Hepatocyte (in vitro differentiated cells): ENCODE data around the gene GCH1.

Experiments used
- EZH2 ChIP-seq: fragments of 200-600 bp; sonication (generic); IDR thresholded peaks from 2 replicates; pipeline ENCODE4 v1.6.1; 2016; ENCODE audit warnings: antibody characterized with exemption, mild to moderate bottlenecking, borderline replicate concordance
- EZH2phosphoT487 ChIP-seq: fragments of 200-600 bp; sonication (generic); IDR thresholded peaks from one replicate; pipeline ENCODE4 v1.6.1; 2018; ENCODE audit warnings: antibody characterized with exemption, mild to moderate bottlenecking, low read depth, moderate library complexity; ENCODE audit not compliant: unreplicated experiment, severe bottlenecking
- TF ChIP-seq, protein P1 (sequence below): fragments of 200-600 bp; sonication (generic); IDR thresholded peaks from 2 replicates; pipeline ENCODE4 v1.5.1; 2016; ENCODE audit warnings: antibody characterized with exemption, mild to moderate bottlenecking; ENCODE audit not compliant: poor library complexity

GRCh38 chr14:54818201-54819133 lies 84.2 kb downstream of the GCH1 start:
- TF ChIP-seq, protein P1, sequence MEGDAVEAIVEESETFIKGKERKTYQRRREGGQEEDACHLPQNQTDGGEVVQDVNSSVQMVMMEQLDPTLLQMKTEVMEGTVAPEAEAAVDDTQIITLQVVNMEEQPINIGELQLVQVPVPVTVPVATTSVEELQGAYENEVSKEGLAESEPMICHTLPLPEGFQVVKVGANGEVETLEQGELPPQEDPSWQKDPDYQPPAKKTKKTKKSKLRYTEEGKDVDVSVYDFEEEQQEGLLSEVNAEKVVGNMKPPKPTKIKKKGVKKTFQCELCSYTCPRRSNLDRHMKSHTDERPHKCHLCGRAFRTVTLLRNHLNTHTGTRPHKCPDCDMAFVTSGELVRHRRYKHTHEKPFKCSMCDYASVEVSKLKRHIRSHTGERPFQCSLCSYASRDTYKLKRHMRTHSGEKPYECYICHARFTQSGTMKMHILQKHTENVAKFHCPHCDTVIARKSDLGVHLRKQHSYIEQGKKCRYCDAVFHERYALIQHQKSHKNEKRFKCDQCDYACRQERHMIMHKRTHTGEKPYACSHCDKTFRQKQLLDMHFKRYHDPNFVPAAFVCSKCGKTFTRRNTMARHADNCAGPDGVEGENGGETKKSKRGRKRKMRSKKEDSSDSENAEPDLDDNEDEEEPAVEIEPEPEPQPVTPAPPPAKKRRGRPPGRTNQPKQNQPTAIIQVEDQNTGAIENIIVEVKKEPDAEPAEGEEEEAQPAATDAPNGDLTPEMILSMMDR: no peak
- TF ChIP-seq EZH2: no peak
- no peak for TF ChIP-seq EZH2phosphoT487
